GM12878 (cell line): ENCODE results near the gene RAP1GAP. TPM values are rescaled to one million over a fixed set of nuclear protein-coding genes. Genes with fewer than 3 reads are reported as not detected.

Experiments used
- ATAC-seq: fragments of 200-7000 bp; cut with Tn5 transposase; 3 replicates; pipeline ENCODE4 v1.9.1; 2020; ENCODE audit warnings: mild to moderate bottlenecking, moderate library complexity
- BruUV-seq: library from RNA; stranded (reverse); fragments of 400-500 nt; replicated peaks from 2 replicates; lab custom pipeline; 2021; lab: Mats Ljungman, UMichigan
- CTCF ChIA-PET: fragments of 300-600 bp; sonication (Branson Sonifier 250); formaldehyde crosslinking; extraction: SDS; loops from one replicate; lab custom pipeline; 2021; ENCODE audit warnings: inconsistent platforms; lab: Yijun Ruan, JAX
- POLR2A ChIA-PET: fragments of 350-600 bp; formaldehyde crosslinking; extraction: SDS; loops from one replicate; lab custom pipeline; 2021; ENCODE audit warnings: inconsistent platforms; lab: Charles Lee
- RAD21 ChIA-PET: fragments of 300-600 bp; sonication (Branson Sonifier 250); formaldehyde crosslinking; loops from one replicate; lab custom pipeline; 2023; ENCODE audit warnings: antibody characterized with exemption; ENCODE audit not compliant: unreplicated experiment; lab: Charles Lee
- SMC1A ChIA-PET: fragments of 300-600 bp; sonication (Branson Sonifier 250); formaldehyde crosslinking; loops from one replicate; lab custom pipeline; 2023; ENCODE audit not compliant: unreplicated experiment, uncharacterized antibody; lab: Charles Lee
- DNase-seq: peaks from one replicate; pipeline ENCODE4 v3.0.0-alpha.2; 2011; ENCODE audit warnings: low read depth, low spot score
- FAIRE-seq: peaks from 3 replicates; lab custom pipeline; 2011; peaks lifted over from hg19 to GRCh38; lab: Jason Lieb, UNC
- H2AFZ ChIP-seq: 2 replicates; pipeline ENCODE4 v1.6.0; 2011; ENCODE audit warnings: low read depth, low read length, control low read depth; ENCODE audit not compliant: control insufficient read depth
- H3K27ac ChIP-seq: 2 replicates; pipeline ENCODE4 v1.5.1; 2011; ENCODE audit warnings: control low read depth; ENCODE audit not compliant: control insufficient read depth, insufficient read depth
- H3K27me3 ChIP-seq, 2 experiments: replicated peaks in 1 of 2; 2 replicates each; pipeline versions ENCODE4 v1.6.0 to v1.6.1; 2011; ENCODE audit warnings: low read length in 1 of 2; ENCODE audit not compliant: control insufficient read depth in 2 of 2, insufficient read depth in 2 of 2
- H3K36me3 ChIP-seq, 2 experiments: 2 replicates each; pipeline ENCODE4 v1.5.1; 2011; ENCODE audit warnings: low read length in 1 of 2; ENCODE audit not compliant: control insufficient read depth in 2 of 2, insufficient read depth in 2 of 2
- H3K4me1 ChIP-seq: 2 replicates; pipeline ENCODE4 v1.6.1; 2011; ENCODE audit warnings: mild to moderate bottlenecking, low read length, moderate library complexity, mixed read lengths; ENCODE audit not compliant: control insufficient read depth, insufficient read depth
- H3K4me2 ChIP-seq: 2 replicates; pipeline ENCODE4 v1.6.0; 2011; ENCODE audit warnings: control low read depth; ENCODE audit not compliant: control insufficient read depth, insufficient read depth
- H3K4me3 ChIP-seq: fragments of 200-600 bp; sonication (generic); 2 replicates; pipeline ENCODE4 v1.5.1; 2016
- H3K79me2 ChIP-seq: 2 replicates; pipeline ENCODE4 v1.6.0; 2011; ENCODE audit warnings: low read length; ENCODE audit not compliant: control insufficient read depth, insufficient read depth
- H3K9ac ChIP-seq: 2 replicates; pipeline ENCODE4 v1.8.0; 2011; ENCODE audit warnings: low read length, control low read depth, mixed read lengths; ENCODE audit not compliant: control insufficient read depth, insufficient read depth
- H3K9me3 ChIP-seq: replicated peaks from 3 replicates; pipeline ENCODE4 v1.5.1; 2011; ENCODE audit warnings: mild to moderate bottlenecking, low read length; ENCODE audit not compliant: control insufficient read depth, insufficient read depth
- H4K20me1 ChIP-seq: 2 replicates; pipeline ENCODE4 v1.6.0; 2011; ENCODE audit not compliant: control insufficient read depth, insufficient read depth
- FOS ChIP-seq: IDR thresholded peaks from 3 replicates; pipeline ENCODE4 v1.6.1; 2011; ENCODE audit warnings: borderline replicate concordance; ENCODE audit not compliant: insufficient read length; ENCODE audit errors: extremely low read depth
- FOXM1 ChIP-seq: IDR thresholded peaks from 2 replicates; pipeline ENCODE4 v1.6.1; 2012; ENCODE audit warnings: low read depth, mild to moderate bottlenecking, inconsistent platforms, low read length, moderate library complexity
- HDGF ChIP-seq: fragments of 450-650 bp; IDR thresholded peaks from 2 replicates; pipeline ENCODE4 v1.6.1; 2016; ENCODE audit warnings: antibody characterized with exemption
- KDM1A ChIP-seq: fragments of 200-600 bp; sonication (generic); IDR thresholded peaks from 2 replicates; pipeline ENCODE4 v1.6.1; 2016; ENCODE audit warnings: borderline replicate concordance
- MTA2 ChIP-seq: fragments of 450-650 bp; IDR thresholded peaks from 2 replicates; pipeline ENCODE4 v1.6.1; 2016; ENCODE audit warnings: low read depth, mild to moderate bottlenecking, moderate library complexity
- MYC ChIP-seq: IDR thresholded peaks from 2 replicates; pipeline ENCODE4 v1.6.1; 2011; ENCODE audit warnings: mild to moderate bottlenecking, low read length, moderate library complexity, inconsistent platforms; ENCODE audit not compliant: insufficient read depth, insufficient replicate concordance, insufficient read length, severe bottlenecking
- NFXL1 ChIP-seq: fragments of 450-650 bp; IDR thresholded peaks from 2 replicates; pipeline ENCODE4 v1.6.1; 2017; ENCODE audit warnings: antibody characterized with exemption, mild to moderate bottlenecking, borderline replicate concordance
- NR2C1 ChIP-seq: fragments of 450-650 bp; IDR thresholded peaks from 2 replicates; pipeline ENCODE4 v1.6.1; 2017; ENCODE audit warnings: antibody characterized with exemption, mild to moderate bottlenecking, moderate library complexity
- PAX8 ChIP-seq: fragments of 450-650 bp; IDR thresholded peaks from 2 replicates; pipeline ENCODE4 v1.6.1; 2017; ENCODE audit warnings: mild to moderate bottlenecking, moderate library complexity
- RB1 ChIP-seq: fragments of 450-650 bp; formaldehyde crosslinking; IDR thresholded peaks from 2 replicates; pipeline ENCODE4 v1.6.1; 2017; ENCODE audit warnings: mild to moderate bottlenecking, borderline replicate concordance
- RFX5 ChIP-seq: IDR thresholded peaks from 2 replicates; pipeline ENCODE4 v1.6.1; 2011; ENCODE audit warnings: low read depth, low read length, improper control_type of control experiment
- SMAD5 ChIP-seq: IDR thresholded peaks from 2 replicates; pipeline ENCODE4 v1.6.1; 2016; ENCODE audit warnings: antibody characterized with exemption, low read depth
- SP1 ChIP-seq: IDR thresholded peaks from one replicate; pipeline ENCODE4 v1.6.1; 2011; ENCODE audit warnings: low read depth, low read length
- TBL1XR1 ChIP-seq: IDR thresholded peaks from 2 replicates; pipeline ENCODE4 v1.6.1; 2012; ENCODE audit warnings: low read depth, low read length, improper control_type of control experiment
- WRNIP1 ChIP-seq: IDR thresholded peaks from 2 replicates; pipeline ENCODE4 v1.6.1; 2011; ENCODE audit warnings: low read depth, low read length, improper control_type of control experiment, borderline replicate concordance
- ZNF207 ChIP-seq: fragments of 450-650 bp; IDR thresholded peaks from 2 replicates; pipeline ENCODE4 v1.6.1; 2014; ENCODE audit warnings: antibody characterized with exemption, mild to moderate bottlenecking, borderline replicate concordance
- WGBS: methylation state at CpG from one replicate; pipeline ENCODE4 v1.1.6; 2016; ENCODE audit warnings: low lambda C conversion rate; ENCODE audit not compliant: insufficient replicate concordance, insufficient coverage; ENCODE audit errors: missing lambda C conversion rate; 5-methylcytosine and 5-hydroxymethylcytosine counted together
- in situ Hi-C: fragments of 300-500 bp; cut with MboI; formaldehyde crosslinking; loops from 9 replicates; pipeline ENCODE4 v1.14.3; 2018; ENCODE audit warnings: mixed read lengths
- intact Hi-C: fragments of 100-400 bp; cut with micrococcal nuclease; formaldehyde crosslinking; loops from one replicate; pipeline ENCODE4 v1.14.2; 2022; ENCODE audit not compliant: unreplicated experiment
- polyA plus RNA-seq, 11 experiments: library from polyadenylated mRNA; depleted of rRNA in 4 of 11; unstranded in 6 of 11; stranded (reverse) in 5 of 11; fragments of >200 nt; fragmentation: Nextera tagmentation in 4 of 11; fragmentation: Illumina TruSeq in 1 of 11; extraction: Ambion mirVana in 4 of 11; extraction: Trizol in 1 of 11; gene quantifications; 1 replicate in 1 of 11; 2 replicates in 10 of 11; pipeline versions ENCODE4 v1.2.1 to v1.2.3, GENCODE V29; 2011 to 2016; ENCODE audit warnings: inconsistent platforms in 2 of 11, missing spikeins in 2 of 11, low read depth in 1 of 11
- total RNA-seq, 4 experiments: library from RNA; depleted of rRNA in 3 of 4; stranded (reverse); fragments of >200 nt in 3 of 4; fragmentation: Illumina TruSeq in 1 of 4; extraction: Trizol in 1 of 4; gene quantifications; 2 replicates each; pipeline versions ENCODE4 v1.2.1 to v1.2.3, GENCODE V29; 2013 to 2021

The RAP1GAP gene
- total and polyA plus RNA-seq, 10 of the 15 experiments (the other 5 are each of a cell fraction or from before 2014, with no cell fraction given): 0.04 to 0.96 (median 0.09) TPM; not detected in 3

GRCh38 chr1:21579791-21580190 is 89.4 kb downstream of the RAP1GAP start:
- ChIA-PET SMC1A (interaction anchor here (0.6 kb wide), 1 partner anchor 172 kb away, joined by 3 read pairs; no protein-coding TSS in a partner anchor), POLR2A (interaction anchor here (1.1 kb wide), 1 partner anchor 8 kb away, joined by 5 read pairs; no protein-coding TSS in a partner anchor), RAD21 (no interaction called here), CTCF (interaction anchor here (0.7 kb wide), 1 partner anchor 872 kb away, joined by 3 read pairs; no protein-coding TSS in a partner anchor)
- H3K4me1 ChIP-seq: no peaks in the 10 kb centered on the region
- no peak overlapping the region for H3K9ac ChIP-seq
- in situ Hi-C loops: no loop called here
- DNase-seq (no peak), FAIRE-seq (no peak), ATAC-seq (no peak)
- TF ChIP-seq RFX5 (no peak), RB1 (no peak), FOS (no peak), SMAD5 (no peak), FOXM1 (no peak), PAX8 (no peak), TBL1XR1 (no peak), NR2C1 (no peak), NFXL1 (no peak), ZNF207 (no peak), KDM1A (no peak), MTA2 (no peak), WRNIP1 (no peak), MYC (no peak), HDGF (no peak), SP1 (no peak)
- H3K36me3 ChIP-seq: no peaks in the 10 kb centered on the region
- H3K27me3 ChIP-seq: no peaks in the 10 kb centered on the region; a peak in 3 of 4 replicates
- H3K27ac ChIP-seq: no peak overlapping the region
- H3K4me3 ChIP-seq: no peak overlapping the region
- H3K4me2 ChIP-seq: no peak overlapping the region
- no peaks in the 10 kb centered on the region for H4K20me1 ChIP-seq
- no peak overlapping the region for H2AFZ ChIP-seq
- intact Hi-C loops: loop anchor here (10.0 kb wide), 1 partner anchor 205 kb away; no protein-coding TSS in a partner anchor
- H3K9me3 ChIP-seq: no peaks in the 10 kb centered on the region
- 2% methylated on average over 3 of the region's 3 CpGs for whole genome bisulfite sequencing
- no peaks in the 10 kb centered on the region for H3K79me2 ChIP-seq
- no TSS peak for BruUV-seq
